HepG2 (cell line): ENCODE measurements around the gene ENDOU. TPM values are rescaled to one million over a fixed set of nuclear protein-coding genes. Genes with fewer than 3 reads are reported as not detected.

Source experiments
- BRD4 ChIP-seq: sonication (generic); formaldehyde crosslinking; IDR thresholded peaks from 2 replicates; pipeline ENCODE4 v1.4.0; 2020; ENCODE audit warnings: missing genetic modification reagents
- GABPB1 ChIP-seq: IDR thresholded peaks from 2 replicates; pipeline ENCODE4 v1.6.1; 2016; ENCODE audit warnings: mild to moderate bottlenecking, missing genetic modification reagents, moderate library complexity, missing compliant biosample characterization
- HCFC1 ChIP-seq: fragments of 150-350 bp; IDR thresholded peaks from 2 replicates; pipeline ENCODE4 v1.6.1; 2014; ENCODE audit warnings: low read depth, low read length
- JUN ChIP-seq: sonication (generic); formaldehyde crosslinking; IDR thresholded peaks from 2 replicates; pipeline ENCODE4 v1.4.0; 2020; ENCODE audit warnings: mild to moderate bottlenecking, missing genetic modification reagents
- KAT2B ChIP-seq: fragments of 150-350 bp; IDR thresholded peaks from 2 replicates; pipeline ENCODE4 v1.6.1; 2014; ENCODE audit warnings: low read depth, low read length, borderline replicate concordance
- MTF1 ChIP-seq: sonication (generic); formaldehyde crosslinking; IDR thresholded peaks from 2 replicates; pipeline ENCODE4 v1.5.0; 2020; ENCODE audit warnings: missing genetic modification reagents
- MXI1 ChIP-seq: IDR thresholded peaks from 3 replicates; pipeline ENCODE4 v1.6.1; 2012; ENCODE audit warnings: low read depth, low read length, inconsistent platforms, borderline replicate concordance
- ZBTB43 ChIP-seq: sonication (generic); formaldehyde crosslinking; conservative IDR thresholded peaks from 2 replicates; pipeline ENCODE4 v1.4.0; 2020; ENCODE audit warnings: missing genetic modification reagents
- ZBTB7A ChIP-seq: sonication (generic); formaldehyde crosslinking; IDR thresholded peaks from 2 replicates; pipeline ENCODE4 v1.8.0; 2022; ENCODE audit warnings: mild to moderate bottlenecking, missing genetic modification reagents
- ZC3H4 ChIP-seq: sonication (generic); formaldehyde crosslinking; IDR thresholded peaks from 2 replicates; pipeline ENCODE4 v1.4.0; 2020; ENCODE audit warnings: missing genetic modification reagents, borderline replicate concordance
- ZFP90 ChIP-seq: sonication (generic); formaldehyde crosslinking; IDR thresholded peaks from 2 replicates; pipeline ENCODE4 v1.8.0; 2022; ENCODE audit warnings: missing genetic modification reagents, mild to moderate bottlenecking, inconsistent platforms, borderline replicate concordance
- ZNF143 ChIP-seq: sonication (generic); formaldehyde crosslinking; IDR thresholded peaks from 2 replicates; pipeline ENCODE4 v1.4.0; 2020; ENCODE audit warnings: missing genetic modification reagents
- ZNF343 ChIP-seq: sonication (generic); formaldehyde crosslinking; IDR thresholded peaks from 2 replicates; pipeline ENCODE4 v1.4.0; 2020; ENCODE audit warnings: mild to moderate bottlenecking, missing genetic modification reagents
- ZNF414 ChIP-seq: sonication (generic); formaldehyde crosslinking; IDR thresholded peaks from 2 replicates; pipeline ENCODE4 v1.5.0; 2020; ENCODE audit warnings: missing genetic modification reagents
- ZNF530 ChIP-seq: sonication (generic); formaldehyde crosslinking; IDR thresholded peaks from 2 replicates; pipeline ENCODE4 v1.5.0; 2020; ENCODE audit warnings: low read depth, mild to moderate bottlenecking, missing genetic modification reagents
- ZNF546 ChIP-seq: sonication (generic); formaldehyde crosslinking; conservative IDR thresholded peaks from 2 replicates; pipeline ENCODE4 v1.8.1; 2023; ENCODE audit warnings: mild to moderate bottlenecking, missing genetic modification reagents
- ZNF547 ChIP-seq: sonication (generic); formaldehyde crosslinking; IDR thresholded peaks from 2 replicates; pipeline ENCODE4 v1.5.1; 2020; ENCODE audit warnings: mild to moderate bottlenecking, missing genetic modification reagents
- ZNF567 ChIP-seq: sonication (generic); formaldehyde crosslinking; IDR thresholded peaks from 2 replicates; pipeline ENCODE4 v1.8.1; 2023; ENCODE audit warnings: mild to moderate bottlenecking, missing genetic modification reagents, borderline replicate concordance
- ZNF605 ChIP-seq: sonication (generic); formaldehyde crosslinking; IDR thresholded peaks from 2 replicates; pipeline ENCODE4 v1.8.0; 2022; ENCODE audit warnings: mild to moderate bottlenecking, missing genetic modification reagents
- polyA plus RNA-seq, 8 experiments: library from polyadenylated mRNA; depleted of rRNA in 3 of 8; stranded (reverse) in 7 of 8; unstranded in 1 of 8; fragments of >200 nt; fragmentation: Illumina TruSeq in 4 of 8; extraction: Trizol in 4 of 8; gene quantifications; 2 replicates each; pipeline versions ENCODE4 v1.2.1 to v1.2.3, GENCODE V29; 2011 to 2016; ENCODE audit warnings: low read depth in 4 of 8, missing spikeins in 1 of 8, mixed read lengths in 1 of 8; ENCODE audit not compliant: insufficient read depth in 1 of 8
- total RNA-seq, 5 experiments: library from RNA; depleted of rRNA; stranded (reverse); fragments of >200 nt; fragmentation: Illumina TruSeq; extraction: Trizol; gene quantifications; 2 replicates each; pipeline ENCODE4 v1.2.3, GENCODE V29; 2016; ENCODE audit warnings: low read depth in 1 of 5
- TF ChIP-seq, protein P1 (sequence below): sonication (generic); formaldehyde crosslinking; IDR thresholded peaks from 2 replicates; pipeline ENCODE4 v1.5.0; 2020; ENCODE audit warnings: missing genetic modification reagents
- TF ChIP-seq, protein P2 (sequence below): sonication (generic); formaldehyde crosslinking; IDR thresholded peaks from 2 replicates; pipeline ENCODE4 v1.5.0; 2020; ENCODE audit warnings: mild to moderate bottlenecking, missing genetic modification reagents, borderline replicate concordance

ENDOU gene
- total and polyA plus RNA-seq, 2 of the 13 experiments (the other 11 are each of a cell fraction or from before 2014, with no cell fraction given): not detected

GRCh38 chr12:47758834-47759690, 33.8 kb upstream of the ENDOU start, which contains the start of gene RAPGEF3 (continued):
- TF ChIP-seq ZNF547 (CRISPR knock-in tag): 0 out of 2 replicates have a peak, but pooled peaks have one; percentile 51
- TF ChIP-seq MTF1: no peak
- no peak for TF ChIP-seq ZBTB43
- no peak for TF ChIP-seq ZNF530 (CRISPR knock-in tag)
- TF ChIP-seq, protein P1, sequence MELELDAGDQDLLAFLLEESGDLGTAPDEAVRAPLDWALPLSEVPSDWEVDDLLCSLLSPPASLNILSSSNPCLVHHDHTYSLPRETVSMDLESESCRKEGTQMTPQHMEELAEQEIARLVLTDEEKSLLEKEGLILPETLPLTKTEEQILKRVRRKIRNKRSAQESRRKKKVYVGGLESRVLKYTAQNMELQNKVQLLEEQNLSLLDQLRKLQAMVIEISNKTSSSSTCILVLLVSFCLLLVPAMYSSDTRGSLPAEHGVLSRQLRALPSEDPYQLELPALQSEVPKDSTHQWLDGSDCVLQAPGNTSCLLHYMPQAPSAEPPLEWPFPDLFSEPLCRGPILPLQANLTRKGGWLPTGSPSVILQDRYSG (CRISPR knock-in tag): no peak
- TF ChIP-seq ZBTB7A (CRISPR knock-in tag): no peak
- no peak for TF ChIP-seq ZNF414 (CRISPR knock-in tag)
- peak; percentile 69; the same call in 1 of the 2 replicates for TF ChIP-seq GABPB1 (CRISPR knock-in tag)
- TF ChIP-seq JUN (CRISPR knock-in tag): 0 out of 2 replicates have a peak, but pooled peaks have one; percentile 14
- no peak for TF ChIP-seq ZNF546 (CRISPR knock-in tag)
- TF ChIP-seq, protein P2, sequence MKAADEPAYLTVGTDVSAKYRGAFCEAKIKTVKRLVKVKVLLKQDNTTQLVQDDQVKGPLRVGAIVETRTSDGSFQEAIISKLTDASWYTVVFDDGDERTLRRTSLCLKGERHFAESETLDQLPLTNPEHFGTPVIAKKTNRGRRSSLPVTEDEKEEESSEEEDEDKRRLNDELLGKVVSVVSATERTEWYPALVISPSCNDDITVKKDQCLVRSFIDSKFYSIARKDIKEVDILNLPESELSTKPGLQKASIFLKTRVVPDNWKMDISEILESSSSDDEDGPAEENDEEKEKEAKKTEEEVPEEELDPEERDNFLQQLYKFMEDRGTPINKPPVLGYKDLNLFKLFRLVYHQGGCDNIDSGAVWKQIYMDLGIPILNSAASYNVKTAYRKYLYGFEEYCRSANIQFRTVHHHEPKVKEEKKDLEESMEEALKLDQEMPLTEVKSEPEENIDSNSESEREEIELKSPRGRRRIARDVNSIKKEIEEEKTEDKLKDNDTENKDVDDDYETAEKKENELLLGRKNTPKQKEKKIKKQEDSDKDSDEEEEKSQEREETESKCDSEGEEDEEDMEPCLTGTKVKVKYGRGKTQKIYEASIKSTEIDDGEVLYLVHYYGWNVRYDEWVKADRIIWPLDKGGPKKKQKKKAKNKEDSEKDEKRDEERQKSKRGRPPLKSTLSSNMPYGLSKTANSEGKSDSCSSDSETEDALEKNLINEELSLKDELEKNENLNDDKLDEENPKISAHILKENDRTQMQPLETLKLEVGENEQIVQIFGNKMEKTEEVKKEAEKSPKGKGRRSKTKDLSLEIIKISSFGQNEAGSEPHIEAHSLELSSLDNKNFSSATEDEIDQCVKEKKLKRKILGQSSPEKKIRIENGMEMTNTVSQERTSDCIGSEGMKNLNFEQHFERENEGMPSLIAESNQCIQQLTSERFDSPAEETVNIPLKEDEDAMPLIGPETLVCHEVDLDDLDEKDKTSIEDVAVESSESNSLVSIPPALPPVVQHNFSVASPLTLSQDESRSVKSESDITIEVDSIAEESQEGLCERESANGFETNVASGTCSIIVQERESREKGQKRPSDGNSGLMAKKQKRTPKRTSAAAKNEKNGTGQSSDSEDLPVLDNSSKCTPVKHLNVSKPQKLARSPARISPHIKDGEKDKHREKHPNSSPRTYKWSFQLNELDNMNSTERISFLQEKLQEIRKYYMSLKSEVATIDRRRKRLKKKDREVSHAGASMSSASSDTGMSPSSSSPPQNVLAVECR: peak; percentile 36; the same call in 1 of the 2 replicates
- no peak for TF ChIP-seq ZC3H4
- peak; percentile 76; the same call in 1 of the 3 replicates for TF ChIP-seq MXI1
- no peak for TF ChIP-seq ZFP90 (CRISPR knock-in tag)
- no peak for TF ChIP-seq ZNF567
- TF ChIP-seq BRD4 (CRISPR knock-in tag): no peak
- TF ChIP-seq ZNF605 (CRISPR knock-in tag): no peak
- TF ChIP-seq HCFC1: no peak
- no peak for TF ChIP-seq ZNF143
- no peak for TF ChIP-seq KAT2B
- no peak for TF ChIP-seq ZNF343 (CRISPR knock-in tag)
